Muscle layer of colon (tissue), 2 donors: ENCODE measurements around the gene EXD1.

ENCODE experiments used
- H3K27ac ChIP-seq: one replicate; pipeline ENCODE4 v1.7.0; 2013; ENCODE audit warnings: low read depth, mild to moderate bottlenecking, low read length, moderate library complexity
- H3K27me3 ChIP-seq, 2 donors: one replicate each; pipeline ENCODE4 v1.7.0; 2013; ENCODE audit warnings: low read length in 2 of 2, mild to moderate bottlenecking in 2 of 2; ENCODE audit not compliant: insufficient read depth in 2 of 2, control insufficient read depth in 1 of 2
- H3K36me3 ChIP-seq: one replicate; pipeline ENCODE4 v1.7.0; 2013; ENCODE audit warnings: mild to moderate bottlenecking, low read length; ENCODE audit not compliant: insufficient read depth
- H3K4me1 ChIP-seq: one replicate; pipeline ENCODE4 v1.7.0; 2013; ENCODE audit warnings: mild to moderate bottlenecking, low read length; ENCODE audit not compliant: insufficient read depth
- H3K4me3 ChIP-seq, 2 donors: one replicate each; pipeline ENCODE4 v1.7.0; 2013; ENCODE audit warnings: low read length in 2 of 2, low read depth in 1 of 2, mild to moderate bottlenecking in 1 of 2, moderate library complexity in 1 of 2
- H3K9ac ChIP-seq: one replicate; pipeline ENCODE4 v1.7.0; 2013; ENCODE audit warnings: low read length
- H3K9me3 ChIP-seq: one replicate; pipeline ENCODE4 v1.7.0; 2013; ENCODE audit warnings: mild to moderate bottlenecking, low read length
- donor health status: abdominal sarcoma.
- donor health status: Adenocarcinoma of cecum.

Gene EXD1

DNA sequence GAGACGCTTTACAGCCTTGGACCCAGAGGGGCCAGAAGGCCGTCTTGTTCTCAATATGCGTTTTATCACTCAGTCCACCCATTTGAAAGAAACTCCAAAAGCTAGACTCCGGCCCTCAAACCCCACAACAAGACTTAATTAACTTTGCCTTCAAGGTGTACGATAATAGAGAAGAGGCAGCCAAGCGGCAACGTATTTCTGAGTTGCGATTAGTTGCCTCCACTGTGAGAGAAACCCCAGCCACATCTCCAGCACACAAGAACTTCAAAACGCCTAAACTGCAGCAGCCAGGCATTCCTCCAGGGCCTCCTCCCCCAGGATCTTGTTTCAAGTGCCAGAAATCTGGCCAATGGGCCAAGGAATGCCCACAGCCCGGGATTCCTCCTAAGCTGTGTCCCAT lies 97.1 kb downstream of the EXD1 start:
- H3K4me1 ChIP-seq = no peaks in the 10 kb centered on the region
- H3K36me3 ChIP-seq = no peaks in the 10 kb centered on the region
- H3K27ac ChIP-seq = no peak overlapping the region
- no peaks in the 10 kb centered on the region for H3K27me3 ChIP-seq
- H3K9ac ChIP-seq = no peak overlapping the region
- no peak overlapping the region for H3K4me3 ChIP-seq
- H3K9me3 ChIP-seq = no peaks in the 10 kb centered on the region
